Liver (tissue), 9 donors: ENCODE data around the gene PLXND1. TPM values are rescaled to one million over a fixed set of nuclear protein-coding genes. Genes with fewer than 3 reads are reported as not detected.
"Not testable (repeated sequence)": the region's sequence is repeated elsewhere in the genome, so short reads cannot be mapped to it uniquely, and the experiment has no call there.

Experiments
- DNase-seq: peaks from one replicate; pipeline ENCODE4 v3.0.0-alpha.2; 2017; ENCODE audit warnings: low spot score
- H3K27ac ChIP-seq, 2 donors: one replicate each; pipeline ENCODE4 v1.7.0; 2013; ENCODE audit warnings: inconsistent platforms in 2 of 2, low read length in 2 of 2, control low read depth in 1 of 2, low read depth in 1 of 2, mild to moderate bottlenecking in 1 of 2
- H3K27me3 ChIP-seq, 4 donors: one replicate each; pipeline versions ENCODE4 v1.6.1 to v1.7.0; 2013; ENCODE audit warnings: low read length in 3 of 4, inconsistent platforms in 1 of 4, mild to moderate bottlenecking in 1 of 4, moderate library complexity in 1 of 4; ENCODE audit not compliant: control insufficient read depth in 4 of 4, insufficient read depth in 4 of 4
- H3K36me3 ChIP-seq, 4 donors: one replicate each; pipeline versions ENCODE4 v1.6.1 to v1.7.0; 2013; ENCODE audit warnings: low read length in 3 of 4, mild to moderate bottlenecking in 3 of 4, low read depth in 1 of 4, moderate library complexity in 1 of 4; ENCODE audit not compliant: control insufficient read depth in 4 of 4, insufficient read depth in 3 of 4
- H3K4me1 ChIP-seq, 4 donors: one replicate each; pipeline versions ENCODE4 v1.6.1 to v1.7.0; 2013; ENCODE audit warnings: low read length in 3 of 4, mild to moderate bottlenecking in 3 of 4, moderate library complexity in 1 of 4; ENCODE audit not compliant: control insufficient read depth in 4 of 4, insufficient read depth in 4 of 4
- H3K4me3 ChIP-seq, 3 donors: one replicate each; pipeline versions ENCODE4 v1.6.1 to v1.7.0; 2013; ENCODE audit warnings: low read length in 3 of 3, control low read depth in 1 of 3, low read depth in 1 of 3, mild to moderate bottlenecking in 1 of 3
- H3K9ac ChIP-seq, 2 donors: one replicate each; pipeline ENCODE4 v1.7.0; 2013; ENCODE audit warnings: low read length in 2 of 2, mild to moderate bottlenecking in 2 of 2, moderate library complexity in 2 of 2, control low read depth in 1 of 2, low read depth in 1 of 2
- H3K9me3 ChIP-seq, 4 donors: one replicate each; pipeline versions ENCODE4 v1.6.1 to v1.7.0; 2013; ENCODE audit warnings: low read length in 3 of 4; ENCODE audit not compliant: control insufficient read depth in 4 of 4
- EGR1 ChIP-seq, 2 donors: IDR thresholded peaks; 2 replicates each; pipeline ENCODE4 v1.6.1; 2016 to 2018; ENCODE audit warnings: antibody characterized with exemption in 2 of 2, low read depth in 2 of 2
- FOXA1 ChIP-seq: IDR thresholded peaks from 2 replicates; pipeline ENCODE4 v1.6.1; 2016; ENCODE audit warnings: antibody characterized with exemption
- FOXA2 ChIP-seq: IDR thresholded peaks from 2 replicates; pipeline ENCODE4 v1.6.1; 2016; ENCODE audit warnings: antibody characterized with exemption
- GABPA ChIP-seq, 2 donors: IDR thresholded peaks in 1 of 2; conservative IDR thresholded peaks in 1 of 2; 2 replicates each; pipeline ENCODE4 v1.6.1; 2016; ENCODE audit warnings: antibody characterized with exemption in 2 of 2, mild to moderate bottlenecking in 1 of 2, moderate library complexity in 1 of 2
- HNF4A ChIP-seq, 2 donors: conservative IDR thresholded peaks; 2 replicates each; pipeline ENCODE4 v1.6.1; 2016; ENCODE audit warnings: antibody characterized with exemption in 2 of 2, mild to moderate bottlenecking in 2 of 2
- HNF4G ChIP-seq: IDR thresholded peaks from 2 replicates; pipeline ENCODE4 v1.6.1; 2016; ENCODE audit warnings: antibody characterized with exemption
- NR2F2 ChIP-seq: IDR thresholded peaks from 2 replicates; pipeline ENCODE4 v1.6.1; 2016; ENCODE audit warnings: antibody characterized with exemption
- RAD21 ChIP-seq, 2 donors: IDR thresholded peaks; 2 replicates each; pipeline ENCODE4 v1.6.1; 2016; ENCODE audit warnings: antibody characterized with exemption in 2 of 2, mild to moderate bottlenecking in 2 of 2
- RXRA ChIP-seq, 2 donors: IDR thresholded peaks; 2 replicates each; pipeline ENCODE4 v1.6.1; 2017 to 2018; ENCODE audit warnings: antibody characterized with exemption in 2 of 2, mild to moderate bottlenecking in 1 of 2
- SP1 ChIP-seq: IDR thresholded peaks from 2 replicates; pipeline ENCODE4 v1.6.1; 2018; ENCODE audit warnings: antibody characterized with exemption, mild to moderate bottlenecking
- TAF1 ChIP-seq: conservative IDR thresholded peaks from 2 replicates; pipeline ENCODE4 v1.6.1; 2016; ENCODE audit warnings: antibody characterized with exemption, mild to moderate bottlenecking
- YY1 ChIP-seq: IDR thresholded peaks from 2 replicates; pipeline ENCODE4 v1.6.1; 2016; ENCODE audit warnings: antibody characterized with exemption, mild to moderate bottlenecking
- WGBS: extraction: QIAGEN DNeasy Blood & Tissue Kit; methylation state at CpG from one replicate; pipeline ENCODE4 v1.1.7; 2013; 5-methylcytosine and 5-hydroxymethylcytosine counted together
- polyA plus RNA-seq, 2 donors: library from polyadenylated mRNA; stranded (reverse) in 1 of 2; unstranded in 1 of 2; fragments of 200-250 nt in 1 of 2; fragments of >200 nt in 1 of 2; fragmentation: Nextera tagmentation in 1 of 2; extraction: Ambion mirVana in 1 of 2; gene quantifications; one replicate each; pipeline versions ENCODE4 v1.2.1 to v1.2.3, GENCODE V29; 2013 to 2015
- total RNA-seq, 2 donors: library from RNA; depleted of rRNA; stranded (reverse); fragments of >200 nt; gene quantifications; one replicate each; pipeline ENCODE4 v1.2.3, GENCODE V29; 2014
- TF ChIP-seq, protein P1 (sequence below): IDR thresholded peaks from 2 replicates; pipeline ENCODE4 v1.6.1; 2016; ENCODE audit warnings: antibody characterized with exemption
- TF ChIP-seq, protein P2 (sequence below): IDR thresholded peaks from 2 replicates; pipeline ENCODE4 v1.6.1; 2016; ENCODE audit warnings: antibody characterized with exemption
- TF ChIP-seq, protein P3 (sequence below): IDR thresholded peaks from 2 replicates; pipeline ENCODE4 v1.6.1; 2016; ENCODE audit warnings: antibody characterized with exemption, mild to moderate bottlenecking
- TF ChIP-seq, protein P4 (sequence below): fragments of 150-350 bp; IDR thresholded peaks from 2 replicates; pipeline ENCODE4 v1.5.1; 2017; ENCODE audit warnings: improper control_type of control experiment, low read depth, low read length; ENCODE audit not compliant: missing input control
- TF ChIP-seq, protein P5 (sequence below): IDR thresholded peaks from 2 replicates; pipeline ENCODE4 v1.6.1; 2016; ENCODE audit warnings: antibody characterized with exemption
- donor health status: healthy.
- donor health status: healthy.
- donor health status: healthy.
- donor health status: healthy.
- donor health status: healthy.

PLXND1 gene
- total and polyA plus RNA-seq, 4 donors, result 10.4 to 50.2 (median 32.8) TPM

DNA sequence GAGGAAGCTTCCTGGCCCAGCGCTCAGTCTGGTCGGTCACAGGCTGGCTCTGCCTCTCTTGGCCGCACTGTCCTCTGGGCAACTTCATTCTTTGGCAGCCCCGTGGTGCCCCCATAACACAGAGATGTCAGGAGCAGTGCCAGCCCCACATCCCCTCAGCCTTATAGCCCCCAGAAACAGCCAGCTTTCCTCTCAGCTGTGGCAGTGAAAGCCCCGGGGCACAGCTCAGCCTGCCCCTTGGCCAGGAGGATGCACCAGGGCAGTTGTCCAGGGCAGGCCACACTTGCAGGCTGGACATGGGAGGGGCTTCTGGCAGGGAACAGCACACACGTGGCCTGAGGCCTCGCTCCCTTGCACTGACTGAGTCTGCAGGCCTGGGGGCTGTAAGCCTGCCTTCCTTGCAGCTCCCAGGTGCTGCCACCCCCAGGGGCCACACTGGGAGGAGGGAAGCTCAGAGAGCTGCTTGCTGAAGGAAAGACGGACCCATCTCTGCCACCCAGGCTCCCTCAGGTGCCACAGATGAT is 88.4 kb downstream of the PLXND1 start:
- no peak for TF ChIP-seq FOXA1
- TF ChIP-seq, protein P1, sequence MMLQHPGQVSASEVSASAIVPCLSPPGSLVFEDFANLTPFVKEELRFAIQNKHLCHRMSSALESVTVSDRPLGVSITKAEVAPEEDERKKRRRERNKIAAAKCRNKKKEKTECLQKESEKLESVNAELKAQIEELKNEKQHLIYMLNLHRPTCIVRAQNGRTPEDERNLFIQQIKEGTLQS, result no peak
- Histone ChIP-seq H3K9ac (no peak overlapping the region), H3K27ac (no peak overlapping the region), H3K36me3 (peaks cover 0 to 16% (median 0%) of the 10 kb centered on the region in 4 donors), H3K4me3 (no peak overlapping the region), H3K27me3 (no peaks in the 10 kb centered on the region), H3K9me3 (no peaks in the 10 kb centered on the region), H3K4me1 (no peaks in the 10 kb centered on the region)
- WGBS, result 88% methylated on average over 8 of the region's 8 CpGs
- DNase-seq, result no peak

DNA sequence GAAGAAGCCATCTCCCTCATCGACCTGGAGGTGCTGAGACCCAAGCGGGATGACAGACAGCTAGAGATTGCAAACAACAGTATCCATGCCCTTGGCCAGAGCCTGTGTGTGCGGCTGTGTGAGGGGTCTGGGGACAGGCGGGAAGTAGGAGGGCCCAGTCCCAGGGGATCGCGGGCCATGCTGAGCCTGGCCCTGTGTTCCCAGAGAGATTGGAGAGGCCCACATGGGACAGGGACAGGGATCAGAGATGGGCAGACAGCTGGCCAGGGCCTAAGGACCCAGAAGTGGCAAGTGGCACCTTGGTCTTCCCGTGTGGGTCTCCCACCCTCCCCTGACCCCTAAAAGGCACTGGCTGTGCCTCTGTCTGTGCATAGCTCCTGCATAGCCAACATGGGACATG is 89.0 kb downstream of the PLXND1 start:
- H3K9ac ChIP-seq, result no peak overlapping the region
- H3K4me1 ChIP-seq, result no peaks in the 10 kb centered on the region
- TF ChIP-seq, protein P1, result no peak
- no peak for TF ChIP-seq EGR1 (IDR thresholded peaks at IDR 0.05; ENCODE audit: low read depth in 2 of 2)
- TF ChIP-seq RAD21 (IDR thresholded peaks at IDR 0.05), result no peak
- no peak for TF ChIP-seq HNF4G
- TF ChIP-seq GABPA (IDR thresholded peaks at IDR 0.05 in 1 of 2, conservative IDR thresholded peaks at IDR 0.05 in 1 of 2), result no peak
- no peak for TF ChIP-seq SP1
- TF ChIP-seq, protein P2, sequence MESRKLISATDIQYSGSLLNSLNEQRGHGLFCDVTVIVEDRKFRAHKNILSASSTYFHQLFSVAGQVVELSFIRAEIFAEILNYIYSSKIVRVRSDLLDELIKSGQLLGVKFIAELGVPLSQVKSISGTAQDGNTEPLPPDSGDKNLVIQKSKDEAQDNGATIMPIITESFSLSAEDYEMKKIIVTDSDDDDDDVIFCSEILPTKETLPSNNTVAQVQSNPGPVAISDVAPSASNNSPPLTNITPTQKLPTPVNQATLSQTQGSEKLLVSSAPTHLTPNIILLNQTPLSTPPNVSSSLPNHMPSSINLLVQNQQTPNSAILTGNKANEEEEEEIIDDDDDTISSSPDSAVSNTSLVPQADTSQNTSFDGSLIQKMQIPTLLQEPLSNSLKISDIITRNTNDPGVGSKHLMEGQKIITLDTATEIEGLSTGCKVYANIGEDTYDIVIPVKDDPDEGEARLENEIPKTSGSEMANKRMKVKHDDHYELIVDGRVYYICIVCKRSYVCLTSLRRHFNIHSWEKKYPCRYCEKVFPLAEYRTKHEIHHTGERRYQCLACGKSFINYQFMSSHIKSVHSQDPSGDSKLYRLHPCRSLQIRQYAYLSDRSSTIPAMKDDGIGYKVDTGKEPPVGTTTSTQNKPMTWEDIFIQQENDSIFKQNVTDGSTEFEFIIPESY, result no peak
- no peak for TF ChIP-seq RXRA (IDR thresholded peaks at IDR 0.05)
- TF ChIP-seq YY1, result no peak
- no peak for TF ChIP-seq FOXA1
- TF ChIP-seq, protein P3, sequence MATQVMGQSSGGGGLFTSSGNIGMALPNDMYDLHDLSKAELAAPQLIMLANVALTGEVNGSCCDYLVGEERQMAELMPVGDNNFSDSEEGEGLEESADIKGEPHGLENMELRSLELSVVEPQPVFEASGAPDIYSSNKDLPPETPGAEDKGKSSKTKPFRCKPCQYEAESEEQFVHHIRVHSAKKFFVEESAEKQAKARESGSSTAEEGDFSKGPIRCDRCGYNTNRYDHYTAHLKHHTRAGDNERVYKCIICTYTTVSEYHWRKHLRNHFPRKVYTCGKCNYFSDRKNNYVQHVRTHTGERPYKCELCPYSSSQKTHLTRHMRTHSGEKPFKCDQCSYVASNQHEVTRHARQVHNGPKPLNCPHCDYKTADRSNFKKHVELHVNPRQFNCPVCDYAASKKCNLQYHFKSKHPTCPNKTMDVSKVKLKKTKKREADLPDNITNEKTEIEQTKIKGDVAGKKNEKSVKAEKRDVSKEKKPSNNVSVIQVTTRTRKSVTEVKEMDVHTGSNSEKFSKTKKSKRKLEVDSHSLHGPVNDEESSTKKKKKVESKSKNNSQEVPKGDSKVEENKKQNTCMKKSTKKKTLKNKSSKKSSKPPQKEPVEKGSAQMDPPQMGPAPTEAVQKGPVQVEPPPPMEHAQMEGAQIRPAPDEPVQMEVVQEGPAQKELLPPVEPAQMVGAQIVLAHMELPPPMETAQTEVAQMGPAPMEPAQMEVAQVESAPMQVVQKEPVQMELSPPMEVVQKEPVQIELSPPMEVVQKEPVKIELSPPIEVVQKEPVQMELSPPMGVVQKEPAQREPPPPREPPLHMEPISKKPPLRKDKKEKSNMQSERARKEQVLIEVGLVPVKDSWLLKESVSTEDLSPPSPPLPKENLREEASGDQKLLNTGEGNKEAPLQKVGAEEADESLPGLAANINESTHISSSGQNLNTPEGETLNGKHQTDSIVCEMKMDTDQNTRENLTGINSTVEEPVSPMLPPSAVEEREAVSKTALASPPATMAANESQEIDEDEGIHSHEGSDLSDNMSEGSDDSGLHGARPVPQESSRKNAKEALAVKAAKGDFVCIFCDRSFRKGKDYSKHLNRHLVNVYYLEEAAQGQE, result no peak
- TF ChIP-seq FOXA2, result no peak
- TF ChIP-seq TAF1, result no peak
- TF ChIP-seq, protein P4, sequence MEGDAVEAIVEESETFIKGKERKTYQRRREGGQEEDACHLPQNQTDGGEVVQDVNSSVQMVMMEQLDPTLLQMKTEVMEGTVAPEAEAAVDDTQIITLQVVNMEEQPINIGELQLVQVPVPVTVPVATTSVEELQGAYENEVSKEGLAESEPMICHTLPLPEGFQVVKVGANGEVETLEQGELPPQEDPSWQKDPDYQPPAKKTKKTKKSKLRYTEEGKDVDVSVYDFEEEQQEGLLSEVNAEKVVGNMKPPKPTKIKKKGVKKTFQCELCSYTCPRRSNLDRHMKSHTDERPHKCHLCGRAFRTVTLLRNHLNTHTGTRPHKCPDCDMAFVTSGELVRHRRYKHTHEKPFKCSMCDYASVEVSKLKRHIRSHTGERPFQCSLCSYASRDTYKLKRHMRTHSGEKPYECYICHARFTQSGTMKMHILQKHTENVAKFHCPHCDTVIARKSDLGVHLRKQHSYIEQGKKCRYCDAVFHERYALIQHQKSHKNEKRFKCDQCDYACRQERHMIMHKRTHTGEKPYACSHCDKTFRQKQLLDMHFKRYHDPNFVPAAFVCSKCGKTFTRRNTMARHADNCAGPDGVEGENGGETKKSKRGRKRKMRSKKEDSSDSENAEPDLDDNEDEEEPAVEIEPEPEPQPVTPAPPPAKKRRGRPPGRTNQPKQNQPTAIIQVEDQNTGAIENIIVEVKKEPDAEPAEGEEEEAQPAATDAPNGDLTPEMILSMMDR, result no peak
- no peak for TF ChIP-seq HNF4A (conservative IDR thresholded peaks at IDR 0.05)
- no peak for TF ChIP-seq NR2F2
- TF ChIP-seq, protein P5, sequence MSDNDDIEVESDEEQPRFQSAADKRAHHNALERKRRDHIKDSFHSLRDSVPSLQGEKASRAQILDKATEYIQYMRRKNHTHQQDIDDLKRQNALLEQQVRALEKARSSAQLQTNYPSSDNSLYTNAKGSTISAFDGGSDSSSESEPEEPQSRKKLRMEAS, result no peak
- H3K36me3 ChIP-seq, result peaks cover 0 to 17% (median 1%) of the 10 kb centered on the region in 4 donors
- no peak overlapping the region for H3K27ac ChIP-seq
- no peaks in the 10 kb centered on the region for H3K27me3 ChIP-seq
- no peaks in the 10 kb centered on the region for H3K9me3 ChIP-seq
- no peak overlapping the region for H3K4me3 ChIP-seq
- no peak for DNase-seq
- WGBS, result 93% methylated on average over 7 of the region's 7 CpGs

DNA sequence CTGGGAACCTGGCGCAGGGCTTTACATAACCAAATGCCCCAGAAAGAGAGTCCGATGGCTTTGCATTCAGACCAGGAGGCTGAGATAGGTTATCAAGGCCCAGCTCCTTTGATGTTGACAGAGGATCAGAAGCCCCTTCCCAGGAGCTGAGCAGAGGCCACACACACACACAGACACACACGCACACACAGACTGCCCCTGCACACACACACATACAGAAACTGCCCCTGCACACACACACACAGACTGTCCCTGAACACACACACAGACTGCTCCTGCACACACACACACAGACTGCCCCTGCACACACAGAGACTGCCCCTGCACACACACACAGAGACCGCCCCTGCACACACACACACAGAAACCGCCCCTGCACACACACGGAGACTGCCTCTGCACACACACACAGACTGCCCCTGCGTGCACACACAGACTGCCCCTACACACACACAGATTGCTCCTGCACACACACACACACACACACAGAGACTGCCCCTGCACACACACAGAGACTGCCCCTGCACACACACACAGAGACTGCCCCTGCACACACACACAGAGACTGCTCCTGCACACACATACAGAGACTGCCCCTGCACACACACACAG is 90.5 kb downstream of the PLXND1 start:
- not testable (repeated sequence) for H3K4me3 ChIP-seq, H3K9ac ChIP-seq, H3K27me3 ChIP-seq, H3K27ac ChIP-seq, H3K4me1 ChIP-seq, DNase-seq, H3K9me3 ChIP-seq
- H3K36me3 ChIP-seq, result peaks cover 0 to 17% (median 6%) of the 10 kb centered on the region in 4 donors
- 97% methylated on average over 7 of the region's 7 CpGs for WGBS
